Measurements from ENCODE around the gene IFNA8. TPM values are rescaled to one million over a fixed set of nuclear protein-coding genes. Genes with fewer than 3 reads are reported as not detected.

The IFNA8 gene
- not detected in 2 replicates for total RNA-seq

DNA sequence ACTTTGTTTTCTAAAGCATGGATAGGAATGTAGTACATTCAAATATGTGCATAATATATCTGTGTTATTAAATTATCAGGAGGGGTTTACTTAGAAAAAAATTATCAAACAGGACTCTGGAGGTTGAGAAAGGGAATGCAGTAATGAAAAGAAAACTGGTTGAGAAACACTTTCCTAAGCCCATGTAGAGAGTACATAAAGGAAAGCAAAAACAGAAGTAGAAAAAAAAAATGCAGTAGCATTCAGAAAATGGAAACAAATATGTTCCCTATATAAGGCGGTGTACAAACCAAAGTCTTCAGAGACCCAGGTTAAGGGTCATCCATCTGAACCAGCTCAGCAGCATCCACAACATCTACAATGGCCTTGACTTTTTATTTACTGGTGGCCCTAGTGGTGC lies at the start of gene IFNA8:
Gene IFNA8, plus strand, starts transcription at position 301 of the 400 bp plus-strand sequence. Its CDS starts 60 bp downstream, at position 361.

DNA sequence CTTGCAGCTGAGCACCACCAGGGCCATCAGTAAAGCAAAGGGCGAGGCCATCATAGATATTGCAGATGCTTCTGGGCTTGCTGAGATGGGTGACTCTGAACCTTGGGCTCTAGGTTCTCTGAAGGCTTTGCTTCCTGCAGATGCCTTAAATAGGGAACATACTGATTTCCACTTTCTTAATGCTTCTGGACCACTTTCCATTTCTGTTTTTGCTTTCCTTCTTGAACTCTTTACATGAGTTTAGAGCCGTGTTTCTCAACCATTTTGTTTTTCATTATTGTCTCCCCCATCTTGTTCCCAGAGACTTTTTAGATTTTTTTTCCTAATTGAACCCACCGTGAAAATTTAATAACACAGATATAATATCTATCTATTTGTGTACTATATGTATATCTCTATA lies 41.0 kb upstream of the IFNA8 start, which contains the start of gene IFNA13:
Gene IFNA13, minus strand, starts transcription at position 101 of the 400 bp plus-strand sequence. Its CDS starts 47 bp downstream, at position 54.

DNA sequence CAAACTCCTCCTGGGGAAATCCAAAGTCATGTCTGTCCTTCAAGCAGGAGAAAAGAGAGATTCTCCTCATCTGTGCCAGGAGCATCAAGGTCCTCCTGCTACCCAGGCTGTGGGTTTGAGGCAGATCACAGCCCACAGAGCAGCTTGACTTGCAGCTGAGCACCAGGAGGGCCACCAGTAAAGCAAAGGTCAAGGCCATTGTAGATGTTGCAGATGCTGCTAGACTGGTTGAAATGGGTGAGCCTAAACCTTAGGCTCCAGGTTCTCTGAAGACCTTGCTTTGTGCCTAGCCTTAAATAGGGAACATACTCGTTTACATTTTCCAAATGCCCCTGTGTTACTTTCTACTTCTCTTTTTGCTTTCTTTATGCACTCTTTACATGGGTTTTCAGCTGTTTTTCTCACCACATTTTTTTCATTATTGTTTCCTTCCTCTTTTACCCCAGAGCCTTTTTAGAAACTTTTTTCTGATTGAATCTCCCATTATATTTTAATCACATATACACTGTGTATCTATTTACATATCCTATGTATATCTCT lies 23.7 kb upstream of the IFNA8 start, which contains the start of gene IFNA2:
Gene IFNA2, minus strand, starts transcription at position 268 of the 540 bp plus-strand sequence. Its CDS starts 69 bp downstream, at position 199.

DNA sequence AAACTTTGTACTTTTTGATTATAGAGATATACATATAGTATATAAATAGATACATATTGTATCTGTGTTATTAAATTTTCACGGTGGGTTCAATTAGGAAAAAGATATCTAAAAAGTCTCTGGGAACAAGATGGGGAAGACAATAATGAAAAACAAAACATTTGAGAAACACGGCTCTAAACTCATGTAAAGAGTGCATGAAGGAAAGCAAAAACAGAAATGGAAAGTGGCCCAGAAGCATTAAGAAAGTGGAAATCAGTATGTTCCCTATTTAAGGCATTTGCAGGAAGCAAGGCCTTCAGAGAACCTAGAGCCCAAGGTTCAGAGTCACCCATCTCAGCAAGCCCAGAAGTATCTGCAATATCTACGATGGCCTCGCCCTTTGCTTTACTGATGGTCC lies 31.2 kb downstream of the IFNA8 start, which contains the start of gene IFNA1:
Gene IFNA1, plus strand, starts transcription at position 301 of the 400 bp plus-strand sequence. Its CDS starts 69 bp downstream, at position 370.

Other genes with a start within 250 kb of the IFNA8 start
- not detected in 2 replicates for gene IFNA21, start 242.5 kb upstream of the IFNA8 start, total RNA-seq
- gene IFNA4, start 221.5 kb upstream of the IFNA8 start, total RNA-seq = not detected in 2 replicates
- not detected in 2 replicates for gene IFNA7, start 206.9 kb upstream of the IFNA8 start, total RNA-seq
- gene IFNA10, start 202.0 kb upstream of the IFNA8 start, total RNA-seq = not detected in 2 replicates
- gene IFNA16, start 191.8 kb upstream of the IFNA8 start, total RNA-seq = not detected in 2 replicates
- gene IFNA17, start 180.9 kb upstream of the IFNA8 start, total RNA-seq = not detected in 2 replicates
- not detected in 2 replicates for gene IFNA14, start 169.1 kb upstream of the IFNA8 start, total RNA-seq
- gene IFNA5, start 103.8 kb upstream of the IFNA8 start, total RNA-seq = 0.11 TPM in 1 of 2 replicates, not detected in the other
- 48.1 and 48.9 TPM in 2 replicates for gene KLHL9, start 73.7 kb upstream of the IFNA8 start, total RNA-seq
- gene IFNA6, start 58.2 kb upstream of the IFNA8 start, total RNA-seq = not detected in 2 replicates
- not detected in 2 replicates for gene IFNA13, start 41.1 kb upstream of the IFNA8 start, total RNA-seq
- not detected in 2 replicates for gene IFNA2, start 23.7 kb upstream of the IFNA8 start, total RNA-seq
- gene IFNA1, start 31.3 kb downstream of the IFNA8 start, total RNA-seq = not detected in 2 replicates
- gene IFNE, start 73.2 kb downstream of the IFNA8 start, total RNA-seq = 15.7 and 19.6 TPM in 2 replicates

Data from uterine smooth muscle cell (primary cell).